22Rv1 (cell line): ENCODE results near the gene MACROH2A1.

ENCODE experiments used
- H3K27ac ChIP-seq: fragments of 450-650 bp; 2 replicates; pipeline ENCODE4 v1.5.1; 2017
- CTCF ChIP-seq: fragments of 450-650 bp; IDR thresholded peaks from 2 replicates; pipeline ENCODE4 v1.5.1; 2017; ENCODE audit warnings: mild to moderate bottlenecking
- ZFX ChIP-seq: fragments of 450-650 bp; IDR thresholded peaks from 2 replicates; pipeline ENCODE4 v1.6.1; 2017; ENCODE audit warnings: antibody characterized with exemption, borderline replicate concordance

MACROH2A1 gene

GRCh38 chr5:135373736-135374515 is 25.1 kb downstream of the MACROH2A1 start:
- no peak for TF ChIP-seq CTCF
- TF ChIP-seq ZFX: no peak
- H3K27ac ChIP-seq: no peak overlapping the region

- no peak overlapping the region for H3K27ac ChIP-seq
- TF ChIP-seq ZFX (no peak), CTCF (no peak)
Measured at GRCh38 chr5:135372654-135373381, 26.2 kb downstream of the MACROH2A1 start.

GRCh38 chr5:135371622-135372232 is 27.3 kb downstream of the MACROH2A1 start:
- TF ChIP-seq CTCF (no peak), ZFX (no peak)
- no peak overlapping the region for H3K27ac ChIP-seq

- no peak overlapping the region for H3K27ac ChIP-seq
- TF ChIP-seq ZFX: no peak
- no peak for TF ChIP-seq CTCF
Measured at GRCh38 chr5:135369952-135370351, 29.1 kb downstream of the MACROH2A1 start.

GRCh38 chr5:135367554-135367953 is 31.5 kb downstream of the MACROH2A1 start:
- TF ChIP-seq ZFX: no peak
- TF ChIP-seq CTCF: no peak
- H3K27ac ChIP-seq: no peak overlapping the region

GRCh38 chr5:135367076-135367475 is 32.0 kb downstream of the MACROH2A1 start:
- TF ChIP-seq ZFX: no peak
- TF ChIP-seq CTCF: no peak
- no peak overlapping the region for H3K27ac ChIP-seq
